GM19463 (cell line): ENCODE results near the gene BRCC3.
"Not testable (repeated sequence)": the region's sequence is repeated elsewhere in the genome, so short reads cannot be mapped to it uniquely, and the experiment has no call there.

ENCODE experiments used
- ATAC-seq: cut with Tn5 transposase; IDR thresholded peaks from one replicate; pipeline ENCODE4 v1.9.1; 2021; ENCODE audit warnings: mild to moderate bottlenecking, moderate library complexity; ENCODE audit not compliant: unreplicated experiment

The BRCC3 gene

GRCh38 chrX:155143959-155144548, 72.7 kb downstream of the BRCC3 start:
- ATAC-seq, result no peak

- ATAC-seq, result no peak
Measured at GRCh38 chrX:155144926-155145325, 73.6 kb downstream of the BRCC3 start.

GRCh38 chrX:155147612-155148011, 76.3 kb downstream of the BRCC3 start:
- ATAC-seq, result not testable (repeated sequence)

GRCh38 chrX:155148166-155148565, 76.9 kb downstream of the BRCC3 start:
- ATAC-seq, result not testable (repeated sequence)

- ATAC-seq, result no peak
Measured at GRCh38 chrX:155148724-155149537, 77.6 kb downstream of the BRCC3 start.

- no peak for ATAC-seq
Measured at GRCh38 chrX:155169881-155170280, 98.6 kb downstream of the BRCC3 start.
